GM12878 (cell line): ENCODE results near the gene MATN1. TPM values are rescaled to one million over a fixed set of nuclear protein-coding genes. Genes with fewer than 3 reads are reported as not detected.

Source experiments
- BACH1 ChIP-seq: fragments of 450-650 bp; IDR thresholded peaks from 2 replicates; pipeline ENCODE4 v1.6.1; 2017; ENCODE audit warnings: mild to moderate bottlenecking, borderline replicate concordance
- CEBPB ChIP-seq, 2 experiments: fragments of 150-350 bp in 1 of 2; IDR thresholded peaks; 2 replicates each; pipeline ENCODE4 v1.6.1; 2012 to 2014; ENCODE audit warnings: low read depth in 2 of 2, low read length in 2 of 2, borderline replicate concordance in 1 of 2, inconsistent platforms in 1 of 2
- ETV6 ChIP-seq, 2 experiments: fragments of 450-650 bp in 1 of 2; IDR thresholded peaks in 1 of 2; conservative IDR thresholded peaks in 1 of 2; 2 replicates each; pipeline ENCODE4 v1.6.1; 2014; ENCODE audit warnings: antibody characterized with exemption in 1 of 2, borderline replicate concordance in 1 of 2, low read depth in 1 of 2, mild to moderate bottlenecking in 1 of 2, moderate library complexity in 1 of 2
- FOXK2 ChIP-seq: fragments of 450-650 bp; IDR thresholded peaks from 2 replicates; pipeline ENCODE4 v1.6.1; 2017; ENCODE audit warnings: mild to moderate bottlenecking, moderate library complexity
- KLF5 ChIP-seq: fragments of 450-650 bp; IDR thresholded peaks from 2 replicates; pipeline ENCODE4 v1.6.1; 2014; ENCODE audit warnings: mild to moderate bottlenecking; ENCODE audit not compliant: partially characterized antibody
- NFIC ChIP-seq: IDR thresholded peaks from 2 replicates; pipeline ENCODE4 v1.6.1; 2012; ENCODE audit warnings: low read depth, mild to moderate bottlenecking, inconsistent platforms, low read length, moderate library complexity
- PAX5 ChIP-seq: IDR thresholded peaks from 2 replicates; pipeline ENCODE4 v1.6.1; 2011; ENCODE audit warnings: low read depth, low read length, borderline replicate concordance
- POLR2AphosphoS5 ChIP-seq: IDR thresholded peaks from 2 replicates; pipeline ENCODE4 v1.6.1; 2011; ENCODE audit warnings: mild to moderate bottlenecking, low read length, inconsistent platforms
- RBBP5 ChIP-seq: fragments of 200-600 bp; sonication (generic); conservative IDR thresholded peaks from 2 replicates; pipeline ENCODE4 v1.6.1; 2016
- RELA ChIP-seq: fragments of 450-650 bp; IDR thresholded peaks from 2 replicates; pipeline ENCODE4 v1.8.0; 2014; ENCODE audit warnings: borderline replicate concordance; ENCODE audit not compliant: partially characterized antibody
- SP1 ChIP-seq: IDR thresholded peaks from one replicate; pipeline ENCODE4 v1.6.1; 2011; ENCODE audit warnings: low read depth, low read length
- STAT1 ChIP-seq: fragments of 450-650 bp; conservative IDR thresholded peaks from 2 replicates; pipeline ENCODE4 v1.6.1; 2014; ENCODE audit warnings: antibody characterized with exemption, mild to moderate bottlenecking
- WRNIP1 ChIP-seq: IDR thresholded peaks from 2 replicates; pipeline ENCODE4 v1.6.1; 2011; ENCODE audit warnings: low read depth, low read length, improper control_type of control experiment, borderline replicate concordance
- polyA plus RNA-seq, 11 experiments: library from polyadenylated mRNA; depleted of rRNA in 4 of 11; unstranded in 6 of 11; stranded (reverse) in 5 of 11; fragments of >200 nt; fragmentation: Nextera tagmentation in 4 of 11; fragmentation: Illumina TruSeq in 1 of 11; extraction: Ambion mirVana in 4 of 11; extraction: Trizol in 1 of 11; gene quantifications; 1 replicate in 1 of 11; 2 replicates in 10 of 11; pipeline versions ENCODE4 v1.2.1 to v1.2.3, GENCODE V29; 2011 to 2016; ENCODE audit warnings: inconsistent platforms in 2 of 11, missing spikeins in 2 of 11, low read depth in 1 of 11
- total RNA-seq, 4 experiments: library from RNA; depleted of rRNA in 3 of 4; stranded (reverse); fragments of >200 nt in 3 of 4; fragmentation: Illumina TruSeq in 1 of 4; extraction: Trizol in 1 of 4; gene quantifications; 2 replicates each; pipeline versions ENCODE4 v1.2.1 to v1.2.3, GENCODE V29; 2013 to 2021
- TF ChIP-seq, protein P1 (sequence below): fragments of 450-650 bp; IDR thresholded peaks from 2 replicates; pipeline ENCODE4 v1.6.1; 2017; ENCODE audit warnings: mild to moderate bottlenecking, moderate library complexity
- TF ChIP-seq, protein P2 (sequence below): fragments of 450-650 bp; IDR thresholded peaks from 2 replicates; pipeline ENCODE4 v1.6.1; 2018; ENCODE audit warnings: borderline replicate concordance, mild to moderate bottlenecking; ENCODE audit not compliant: partially characterized antibody
- TF ChIP-seq, protein P3 (sequence below): fragments of 450-650 bp; IDR thresholded peaks from 2 replicates; pipeline ENCODE4 v1.6.1; 2017; ENCODE audit warnings: mild to moderate bottlenecking, low read depth, inconsistent platforms; ENCODE audit not compliant: poor library complexity, severe bottlenecking

MATN1 gene
- total and polyA plus RNA-seq, 10 of the 15 experiments (the other 5 are each of a cell fraction or from before 2014, with no cell fraction given): 0.04 to 0.50 (median 0.10) TPM; not detected in 1

DNA sequence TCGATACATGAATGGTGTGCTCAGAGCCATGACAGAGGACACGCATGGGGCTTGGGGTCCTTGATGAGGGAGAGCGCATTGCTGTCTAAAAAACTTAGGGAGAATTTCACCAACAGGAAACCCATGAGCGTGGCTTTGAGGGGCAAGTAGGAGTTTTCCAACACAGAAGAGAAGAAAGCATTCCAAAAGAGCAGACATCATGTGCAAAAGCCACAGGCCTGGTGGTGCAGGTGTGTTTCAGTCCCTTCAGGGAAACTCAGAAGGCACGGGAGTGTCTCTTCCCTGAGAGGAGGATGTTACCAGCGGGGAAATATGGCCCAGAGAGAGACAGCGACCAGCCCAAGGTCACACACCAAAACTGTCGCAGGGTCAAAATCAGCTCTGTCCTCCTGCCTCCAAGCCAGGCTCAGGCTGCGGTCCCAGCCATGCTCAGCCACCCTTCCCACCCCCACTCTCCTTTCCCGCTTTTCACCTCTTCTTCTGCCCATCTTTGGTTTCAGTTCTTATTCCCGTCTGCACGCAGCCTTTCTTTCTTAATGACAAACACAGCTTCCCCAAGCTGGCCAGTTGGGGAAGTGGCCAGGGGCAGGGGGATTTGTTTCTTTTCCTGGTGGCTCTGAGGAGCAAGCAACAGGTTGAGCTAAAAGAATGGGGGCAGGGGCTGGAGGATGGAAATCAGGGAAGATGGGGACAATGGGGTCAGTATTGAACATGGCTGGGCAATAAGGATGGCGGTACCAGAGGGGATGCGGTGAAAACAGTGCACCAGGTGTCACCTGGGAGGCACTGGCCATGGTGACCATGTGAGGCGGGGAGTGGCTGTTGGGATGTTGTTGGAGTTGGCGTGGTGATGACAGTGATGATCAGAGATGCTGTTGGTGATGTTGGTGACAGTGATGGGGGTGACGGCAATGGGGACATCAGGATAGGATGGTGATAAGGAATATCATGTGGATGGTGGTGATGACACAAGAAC, 23.9 kb upstream of the MATN1 start (continued):
- TF ChIP-seq NFIC (no peak), CEBPB (IDR thresholded peaks at IDR 0.05; ENCODE audit: borderline replicate concordance in 1 of 2, low read depth in 2 of 2, low read length in 2 of 2) (no peak), RBBP5 (no peak), STAT1 (no peak), KLF5 (no peak), SP1 (peak; percentile 12), POLR2AphosphoS5 (peak; percentile 86), WRNIP1 (no peak), PAX5 (no peak), FOXK2 (no peak), RELA (no peak), ETV6 (conservative IDR thresholded peaks at IDR 0.05 in 1 of 2, IDR thresholded peaks at IDR 0.05 in 1 of 2; ENCODE audit: borderline replicate concordance in 1 of 2, low read depth in 1 of 2) (peak in 1 of 2 experiments; percentile 28; a peak in 1 of 4 replicates), BACH1 (no peak)
- TF ChIP-seq, protein P1, sequence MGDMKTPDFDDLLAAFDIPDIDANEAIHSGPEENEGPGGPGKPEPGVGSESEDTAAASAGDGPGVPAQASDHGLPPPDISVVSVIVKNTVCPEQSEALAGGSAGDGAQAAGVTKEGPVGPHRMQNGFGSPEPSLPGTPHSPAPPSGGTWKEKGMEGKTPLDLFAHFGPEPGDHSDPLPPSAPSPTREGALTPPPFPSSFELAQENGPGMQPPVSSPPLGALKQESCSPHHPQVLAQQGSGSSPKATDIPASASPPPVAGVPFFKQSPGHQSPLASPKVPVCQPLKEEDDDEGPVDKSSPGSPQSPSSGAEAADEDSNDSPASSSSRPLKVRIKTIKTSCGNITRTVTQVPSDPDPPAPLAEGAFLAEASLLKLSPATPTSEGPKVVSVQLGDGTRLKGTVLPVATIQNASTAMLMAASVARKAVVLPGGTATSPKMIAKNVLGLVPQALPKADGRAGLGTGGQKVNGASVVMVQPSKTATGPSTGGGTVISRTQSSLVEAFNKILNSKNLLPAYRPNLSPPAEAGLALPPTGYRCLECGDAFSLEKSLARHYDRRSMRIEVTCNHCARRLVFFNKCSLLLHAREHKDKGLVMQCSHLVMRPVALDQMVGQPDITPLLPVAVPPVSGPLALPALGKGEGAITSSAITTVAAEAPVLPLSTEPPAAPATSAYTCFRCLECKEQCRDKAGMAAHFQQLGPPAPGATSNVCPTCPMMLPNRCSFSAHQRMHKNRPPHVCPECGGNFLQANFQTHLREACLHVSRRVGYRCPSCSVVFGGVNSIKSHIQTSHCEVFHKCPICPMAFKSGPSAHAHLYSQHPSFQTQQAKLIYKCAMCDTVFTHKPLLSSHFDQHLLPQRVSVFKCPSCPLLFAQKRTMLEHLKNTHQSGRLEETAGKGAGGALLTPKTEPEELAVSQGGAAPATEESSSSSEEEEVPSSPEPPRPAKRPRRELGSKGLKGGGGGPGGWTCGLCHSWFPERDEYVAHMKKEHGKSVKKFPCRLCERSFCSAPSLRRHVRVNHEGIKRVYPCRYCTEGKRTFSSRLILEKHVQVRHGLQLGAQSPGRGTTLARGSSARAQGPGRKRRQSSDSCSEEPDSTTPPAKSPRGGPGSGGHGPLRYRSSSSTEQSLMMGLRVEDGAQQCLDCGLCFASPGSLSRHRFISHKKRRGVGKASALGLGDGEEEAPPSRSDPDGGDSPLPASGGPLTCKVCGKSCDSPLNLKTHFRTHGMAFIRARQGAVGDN: peak; percentile 31; the same call in 1 of the 2 replicates
- TF ChIP-seq, protein P2, sequence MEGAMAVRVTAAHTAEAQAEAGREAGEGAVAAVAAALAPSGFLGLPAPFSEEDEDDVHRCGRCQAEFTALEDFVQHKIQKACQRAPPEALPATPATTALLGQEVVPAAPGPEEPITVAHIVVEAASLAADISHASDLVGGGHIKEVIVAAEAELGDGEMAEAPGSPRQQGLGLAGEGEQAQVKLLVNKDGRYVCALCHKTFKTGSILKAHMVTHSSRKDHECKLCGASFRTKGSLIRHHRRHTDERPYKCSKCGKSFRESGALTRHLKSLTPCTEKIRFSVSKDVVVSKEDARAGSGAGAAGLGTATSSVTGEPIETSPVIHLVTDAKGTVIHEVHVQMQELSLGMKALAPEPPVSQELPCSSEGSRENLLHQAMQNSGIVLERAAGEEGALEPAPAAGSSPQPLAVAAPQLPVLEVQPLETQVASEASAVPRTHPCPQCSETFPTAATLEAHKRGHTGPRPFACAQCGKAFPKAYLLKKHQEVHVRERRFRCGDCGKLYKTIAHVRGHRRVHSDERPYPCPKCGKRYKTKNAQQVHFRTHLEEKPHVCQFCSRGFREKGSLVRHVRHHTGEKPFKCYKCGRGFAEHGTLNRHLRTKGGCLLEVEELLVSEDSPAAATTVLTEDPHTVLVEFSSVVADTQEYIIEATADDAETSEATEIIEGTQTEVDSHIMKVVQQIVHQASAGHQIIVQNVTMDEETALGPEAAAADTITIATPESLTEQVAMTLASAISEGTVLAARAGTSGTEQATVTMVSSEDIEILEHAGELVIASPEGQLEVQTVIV: no peak
- TF ChIP-seq, protein P3, sequence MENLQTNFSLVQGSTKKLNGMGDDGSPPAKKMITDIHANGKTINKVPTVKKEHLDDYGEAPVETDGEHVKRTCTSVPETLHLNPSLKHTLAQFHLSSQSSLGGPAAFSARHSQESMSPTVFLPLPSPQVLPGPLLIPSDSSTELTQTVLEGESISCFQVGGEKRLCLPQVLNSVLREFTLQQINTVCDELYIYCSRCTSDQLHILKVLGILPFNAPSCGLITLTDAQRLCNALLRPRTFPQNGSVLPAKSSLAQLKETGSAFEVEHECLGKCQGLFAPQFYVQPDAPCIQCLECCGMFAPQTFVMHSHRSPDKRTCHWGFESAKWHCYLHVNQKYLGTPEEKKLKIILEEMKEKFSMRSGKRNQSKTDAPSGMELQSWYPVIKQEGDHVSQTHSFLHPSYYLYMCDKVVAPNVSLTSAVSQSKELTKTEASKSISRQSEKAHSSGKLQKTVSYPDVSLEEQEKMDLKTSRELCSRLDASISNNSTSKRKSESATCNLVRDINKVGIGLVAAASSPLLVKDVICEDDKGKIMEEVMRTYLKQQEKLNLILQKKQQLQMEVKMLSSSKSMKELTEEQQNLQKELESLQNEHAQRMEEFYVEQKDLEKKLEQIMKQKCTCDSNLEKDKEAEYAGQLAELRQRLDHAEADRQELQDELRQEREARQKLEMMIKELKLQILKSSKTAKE: peak; percentile 25
